HG02642 (cell line): ENCODE results near the gene CPLX4.

Experiments used
- ATAC-seq: cut with Tn5 transposase; IDR thresholded peaks from one replicate; pipeline ENCODE4 v1.9.1; 2021; ENCODE audit warnings: mild to moderate bottlenecking; ENCODE audit not compliant: unreplicated experiment, poor library complexity

The CPLX4 gene

DNA sequence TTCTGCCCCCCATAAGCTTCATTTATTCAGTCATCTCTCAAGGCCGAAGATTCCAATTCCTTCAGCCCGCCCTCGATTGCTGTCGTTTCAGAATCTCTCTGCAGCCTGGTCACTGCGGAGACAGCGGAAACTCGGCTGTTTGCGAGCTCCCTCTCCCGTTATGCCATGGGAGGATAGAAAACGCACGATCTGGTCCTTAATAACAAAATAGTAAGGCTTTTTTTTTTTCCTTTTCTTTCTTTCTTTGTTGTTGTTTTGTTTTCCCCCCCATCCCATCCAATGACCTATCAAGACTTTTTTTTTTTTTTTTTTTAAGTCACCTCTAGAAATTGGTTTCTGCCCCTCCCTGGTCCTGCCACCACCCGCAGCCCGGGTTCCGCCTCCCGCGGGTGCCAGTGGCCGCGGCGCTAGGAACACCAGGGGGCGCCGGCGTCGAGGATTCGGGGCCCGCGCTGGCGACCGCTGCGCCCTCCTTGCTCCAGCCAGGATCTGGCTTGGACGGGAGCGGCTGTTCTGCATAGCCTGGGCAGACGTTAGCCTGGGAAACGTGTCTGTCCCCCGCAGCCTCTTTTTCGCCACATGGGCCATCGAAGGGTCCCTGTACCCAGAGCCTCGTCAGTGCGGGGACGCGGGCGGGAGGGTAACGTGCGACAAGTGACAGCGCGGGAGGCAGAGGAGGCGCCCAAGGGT lies 10.1 kb downstream of the CPLX4 start:
- ATAC-seq: peak; percentile 88

DNA sequence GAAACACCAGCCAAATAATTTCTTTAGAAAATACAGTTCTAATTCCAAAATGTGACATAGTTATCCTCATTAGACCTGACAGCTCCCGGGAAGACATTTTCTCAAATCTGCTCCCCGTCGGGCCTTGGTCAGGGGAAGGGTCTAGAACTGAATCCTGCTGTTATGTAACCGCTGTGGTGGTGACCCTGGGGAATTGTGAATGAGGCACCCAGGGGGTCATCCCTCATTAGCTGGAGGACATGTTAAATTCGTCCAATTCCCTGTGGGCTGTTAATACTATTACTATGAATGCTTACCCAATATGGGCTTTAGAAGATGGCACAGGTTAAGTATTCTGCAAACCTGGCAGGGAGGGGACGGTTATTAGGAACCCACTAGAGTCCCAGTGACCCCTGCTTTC lies 11.8 kb downstream of the CPLX4 start:
- no peak for ATAC-seq

DNA sequence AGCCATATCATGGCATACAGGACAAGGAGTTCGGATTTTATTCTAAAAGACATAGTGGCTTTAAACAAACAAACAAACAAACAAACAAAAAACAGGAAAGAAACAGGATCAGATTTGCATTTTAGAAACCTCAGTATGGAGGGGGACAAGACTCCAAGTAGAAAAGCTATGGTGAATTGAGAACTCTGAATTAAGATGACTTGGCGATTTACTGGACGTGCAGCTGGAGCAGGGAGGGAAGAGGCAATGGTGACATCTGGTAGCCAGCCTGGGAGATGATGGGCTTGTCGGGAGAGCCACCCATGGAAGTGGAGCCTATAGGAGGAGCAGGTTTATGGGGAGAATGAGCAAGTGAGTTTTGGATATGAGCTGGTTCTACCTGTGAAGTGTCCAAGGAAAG lies 13.2 kb downstream of the CPLX4 start:
- ATAC-seq: no peak

DNA sequence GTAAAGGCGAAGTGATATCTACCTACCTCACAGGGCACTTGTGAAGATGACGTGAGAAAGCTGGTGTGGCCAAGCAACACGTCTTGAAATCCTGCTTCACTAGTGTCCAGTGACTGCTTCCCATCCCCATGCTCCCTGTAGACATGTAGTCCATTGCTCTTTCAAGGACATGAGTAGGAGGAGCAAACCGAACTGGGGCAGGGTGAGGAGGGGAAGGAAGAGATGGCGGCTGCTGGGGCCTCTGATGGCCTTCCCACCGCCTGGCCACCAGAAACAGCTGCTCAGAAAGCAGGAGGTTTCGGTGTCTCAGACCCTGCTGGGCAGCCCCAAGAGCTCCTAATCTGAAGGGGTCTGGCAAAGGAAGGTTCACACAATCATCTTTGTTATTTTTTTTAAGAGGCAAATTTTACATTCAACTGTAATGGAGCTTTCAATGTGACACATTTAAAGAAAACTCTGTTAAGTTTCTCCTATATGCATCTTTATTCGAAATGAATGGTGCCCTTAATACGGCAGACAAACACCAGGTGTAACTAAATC lies 14.7 kb downstream of the CPLX4 start:
- ATAC-seq: no peak

DNA sequence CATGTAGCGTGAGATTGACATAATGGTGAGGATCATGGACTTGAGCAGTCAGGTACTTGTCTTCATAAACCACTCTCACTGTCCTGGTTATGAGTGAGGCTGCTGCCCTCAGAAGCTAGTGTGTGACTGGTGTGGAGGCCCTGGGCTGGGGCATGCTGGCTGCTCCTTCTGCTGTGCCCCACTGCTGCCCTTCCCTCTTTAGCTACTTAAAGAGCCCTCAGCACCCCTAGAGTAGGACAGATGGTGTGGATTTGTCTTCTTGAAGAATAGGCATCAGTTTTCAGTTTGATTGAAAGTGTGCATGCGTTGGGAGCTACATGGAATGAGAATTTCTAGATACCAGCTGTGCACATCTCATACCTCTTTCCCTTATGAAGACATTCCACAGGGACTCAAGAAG lies 15.4 kb downstream of the CPLX4 start:
- ATAC-seq: no peak

DNA sequence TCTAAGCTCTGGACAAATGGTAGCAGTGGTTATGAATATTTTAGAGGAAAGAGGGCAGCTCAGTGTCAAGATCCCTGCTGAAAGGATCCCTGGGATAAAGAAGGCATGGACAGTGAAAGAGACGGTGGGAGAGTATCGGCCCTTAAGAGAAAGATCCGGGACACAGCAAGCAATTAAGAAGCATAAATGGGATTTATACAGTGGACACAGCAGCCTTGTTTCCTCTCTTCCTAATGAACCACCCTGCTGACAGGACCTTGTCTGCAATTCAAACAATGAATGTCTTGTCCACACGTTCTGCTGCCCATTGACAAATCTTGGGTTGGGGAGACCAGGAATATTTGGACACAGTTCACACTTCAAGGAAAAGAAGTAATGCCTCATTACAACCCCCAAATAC lies 16.5 kb downstream of the CPLX4 start:
- ATAC-seq: no peak

DNA sequence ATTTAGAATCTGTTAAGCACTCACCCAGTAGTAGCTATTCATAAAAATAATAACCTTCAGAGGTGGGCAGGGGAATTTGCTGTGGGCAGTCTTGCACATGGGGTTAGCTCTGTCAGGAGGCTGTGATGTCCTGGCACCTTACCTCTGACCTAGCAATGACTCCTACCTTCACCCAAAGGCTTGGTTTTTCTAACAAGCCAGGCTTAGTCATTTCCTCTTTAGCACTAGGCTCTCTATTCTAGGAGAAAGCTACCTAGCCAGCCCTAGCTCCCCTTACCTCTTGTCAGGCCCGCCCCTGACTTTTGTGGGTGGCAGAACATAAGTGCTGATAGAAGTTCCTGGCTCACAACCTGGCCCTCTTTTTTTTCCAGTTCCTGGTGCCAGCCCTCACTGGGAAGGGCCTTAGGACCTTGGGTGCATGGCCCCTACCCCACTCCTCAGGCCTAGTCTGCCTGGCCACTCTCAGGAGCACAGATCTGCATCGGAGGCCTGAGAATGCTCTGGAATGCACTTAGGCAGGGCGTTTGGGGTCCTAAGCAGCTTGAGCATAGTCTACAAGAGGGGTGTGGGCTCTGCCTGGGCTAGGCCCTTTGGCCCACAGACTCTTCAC lies 17.7 kb downstream of the CPLX4 start:
- no peak for ATAC-seq

DNA sequence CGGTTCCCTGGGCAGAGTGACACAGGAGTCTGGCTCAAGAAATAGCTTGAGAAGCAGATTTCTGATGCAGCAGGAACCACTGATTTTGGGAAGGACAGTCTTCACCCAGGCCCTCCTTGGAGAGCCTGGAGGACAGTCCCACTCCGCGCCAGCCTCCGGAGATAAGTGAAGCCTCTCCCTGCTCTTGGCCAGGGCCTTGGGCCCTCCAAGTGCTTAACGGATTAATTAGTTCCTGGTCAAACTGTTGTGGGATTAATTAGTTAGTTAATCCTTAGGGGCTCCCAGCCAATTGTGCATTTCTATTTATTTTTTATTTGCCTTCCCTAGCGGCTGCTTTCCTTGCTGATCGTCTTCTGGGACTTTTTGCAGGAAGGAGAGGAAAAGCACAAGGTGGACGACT lies 19.6 kb downstream of the CPLX4 start:
- no peak for ATAC-seq

DNA sequence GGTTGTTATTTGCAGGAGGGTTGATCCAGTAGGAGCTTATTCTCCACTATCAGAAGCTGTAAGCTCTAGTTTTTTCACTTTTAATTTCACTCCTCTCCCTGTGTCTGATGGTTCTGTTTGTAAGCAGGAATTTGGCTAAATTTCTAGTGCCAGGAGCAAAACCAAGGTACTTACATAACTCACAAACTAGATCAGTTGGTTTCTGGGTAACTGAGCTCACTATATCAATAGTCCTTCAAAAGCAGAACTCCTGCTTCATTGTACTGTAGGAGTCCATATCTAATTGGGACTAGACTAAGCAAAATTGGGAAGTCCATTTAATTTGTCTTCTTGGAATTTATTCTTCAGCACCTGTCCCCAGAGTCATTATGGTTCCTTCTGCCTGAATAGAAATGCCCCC lies 25.1 kb downstream of the CPLX4 start:
- ATAC-seq: no peak

DNA sequence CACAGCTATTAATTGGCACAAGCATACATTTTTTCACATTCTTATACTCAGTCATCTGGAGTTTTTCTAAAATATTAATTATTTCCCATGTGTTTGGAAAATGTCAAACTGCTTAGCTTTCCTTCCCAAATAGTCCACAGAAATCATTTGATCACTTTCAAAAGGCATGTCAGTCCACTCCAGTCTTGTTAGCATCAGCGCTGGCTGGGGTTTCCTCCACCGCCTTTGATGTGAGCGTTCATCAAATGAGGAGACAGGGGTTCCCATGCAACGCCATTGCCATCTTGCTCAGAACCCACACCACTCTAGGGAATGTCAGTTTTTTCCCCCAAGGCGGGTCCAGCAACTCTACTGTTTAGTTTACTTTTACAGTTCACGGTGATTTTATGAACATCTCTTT lies 32.1 kb downstream of the CPLX4 start:
- no peak for ATAC-seq

DNA sequence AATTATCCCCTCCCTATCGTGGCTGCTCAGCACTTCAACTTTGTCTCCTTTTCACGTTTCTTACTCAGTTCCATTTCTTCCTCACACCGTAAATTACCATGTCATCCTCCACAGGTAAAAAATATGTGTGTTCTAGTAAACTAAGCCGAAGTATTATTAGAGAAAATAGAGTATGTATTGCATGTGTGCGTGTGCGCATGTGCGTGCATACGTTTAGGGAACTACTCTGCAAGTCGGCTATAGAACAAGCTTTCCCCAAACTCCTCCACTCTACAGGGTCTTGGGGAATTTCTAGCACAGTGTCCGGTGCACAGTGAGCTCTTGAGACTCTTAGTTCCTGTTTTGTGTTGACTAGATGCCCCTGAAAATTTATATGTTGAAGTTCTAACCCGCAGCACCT lies 36.1 kb downstream of the CPLX4 start:
- no peak for ATAC-seq

DNA sequence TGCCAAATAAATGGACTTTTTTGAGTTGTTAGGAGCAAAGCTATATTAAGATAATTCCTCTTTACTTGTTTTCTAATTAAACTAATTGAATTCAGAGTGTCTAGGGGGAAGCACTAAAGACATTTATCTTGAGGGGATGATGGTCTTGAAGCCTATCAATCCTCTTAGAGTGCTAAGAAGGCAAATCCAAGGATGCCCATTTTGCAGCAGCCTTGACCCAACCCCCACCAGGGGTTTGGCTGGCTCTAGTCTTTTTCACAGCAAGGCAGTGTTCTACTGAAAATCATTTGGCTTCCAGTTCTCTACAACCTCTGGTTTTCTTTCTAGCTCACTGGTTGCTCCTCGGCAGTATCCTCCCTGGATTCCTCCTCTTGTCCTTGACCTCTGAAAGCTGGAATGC lies 38.7 kb downstream of the CPLX4 start:
- no peak for ATAC-seq

DNA sequence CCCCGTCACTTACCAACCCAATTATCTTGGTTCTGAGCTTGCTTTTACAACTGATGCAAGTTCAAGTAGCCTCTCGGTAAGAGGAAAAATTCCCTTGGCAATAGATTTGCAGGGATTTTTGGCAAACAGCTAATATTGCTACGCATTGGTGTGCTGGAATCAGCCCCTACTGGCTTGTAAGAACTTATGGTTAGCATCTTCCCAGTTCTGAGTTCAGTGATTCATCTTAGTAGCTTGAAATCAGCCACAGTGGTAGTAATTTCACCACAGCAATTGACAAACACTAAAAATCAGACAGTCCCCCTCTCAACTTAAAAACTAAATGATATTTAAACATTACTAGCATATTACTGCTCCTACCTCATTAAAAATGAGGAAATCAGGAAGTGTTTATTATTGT lies 39.3 kb downstream of the CPLX4 start:
- no peak for ATAC-seq

DNA sequence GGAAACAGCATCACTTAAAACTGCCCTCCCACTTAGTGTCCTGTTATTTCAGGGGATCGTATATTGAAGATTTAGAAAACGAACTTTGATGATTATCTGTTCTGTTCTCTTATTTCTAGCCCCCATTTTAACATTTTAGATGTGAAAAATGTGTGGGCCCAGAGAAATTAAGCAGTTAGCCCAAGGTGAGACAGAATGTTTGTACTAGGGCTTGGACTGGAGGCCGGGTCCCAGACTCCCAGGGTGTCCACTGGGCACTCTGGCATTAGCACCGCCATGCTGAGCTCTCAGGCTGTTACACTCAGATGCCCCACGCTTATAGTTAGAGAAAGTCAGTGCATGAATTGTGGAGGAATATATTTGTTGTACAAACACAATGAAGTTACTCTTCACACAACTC lies 39.7 kb downstream of the CPLX4 start:
- no peak for ATAC-seq

DNA sequence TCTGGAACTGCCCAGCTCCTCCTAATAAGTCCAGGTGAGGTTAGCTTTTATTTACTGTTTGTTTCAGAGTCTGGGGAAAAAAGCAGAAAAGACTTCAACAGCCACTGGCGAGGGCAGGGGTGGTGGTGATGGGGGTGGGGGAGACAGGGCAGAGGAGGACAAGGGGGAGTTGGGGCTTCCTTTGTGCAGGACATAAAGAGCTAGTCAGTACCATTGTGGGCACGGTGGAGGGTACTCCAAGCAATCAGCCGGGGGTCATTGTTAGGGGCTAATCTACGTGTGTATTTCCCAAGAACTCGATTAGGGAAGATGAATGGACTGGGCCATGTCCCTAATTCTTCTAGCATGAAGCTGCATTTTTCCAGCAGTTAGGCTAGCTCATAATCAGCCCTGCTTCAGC lies 42.4 kb downstream of the CPLX4 start:
- no peak for ATAC-seq

DNA sequence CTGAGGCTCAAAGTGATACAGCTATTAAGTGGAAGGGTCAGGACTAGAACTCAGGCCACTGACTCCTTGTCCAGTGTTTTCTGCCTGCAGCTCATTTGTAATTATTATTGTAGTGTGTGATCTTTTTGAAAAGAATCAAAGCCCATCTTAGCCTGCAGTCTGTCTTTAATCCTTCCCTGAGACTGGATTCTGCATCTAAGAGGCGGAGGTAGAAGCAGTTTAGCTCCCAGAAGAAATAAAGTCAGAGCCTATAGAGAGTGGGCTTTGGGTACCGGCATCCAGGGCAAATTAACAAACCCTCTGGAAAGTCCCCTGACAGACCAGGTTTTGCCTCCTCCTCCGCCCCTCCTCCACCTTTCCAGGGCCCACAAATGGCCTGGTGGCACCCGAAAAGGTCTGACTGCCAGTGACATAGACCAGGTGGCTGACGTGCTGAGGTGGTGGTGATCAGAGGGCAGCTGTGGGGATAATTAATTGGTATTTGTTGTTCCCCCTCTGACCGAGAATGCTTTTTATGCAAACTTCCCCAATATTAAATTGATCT lies 43.0 kb downstream of the CPLX4 start:
- ATAC-seq: no peak

DNA sequence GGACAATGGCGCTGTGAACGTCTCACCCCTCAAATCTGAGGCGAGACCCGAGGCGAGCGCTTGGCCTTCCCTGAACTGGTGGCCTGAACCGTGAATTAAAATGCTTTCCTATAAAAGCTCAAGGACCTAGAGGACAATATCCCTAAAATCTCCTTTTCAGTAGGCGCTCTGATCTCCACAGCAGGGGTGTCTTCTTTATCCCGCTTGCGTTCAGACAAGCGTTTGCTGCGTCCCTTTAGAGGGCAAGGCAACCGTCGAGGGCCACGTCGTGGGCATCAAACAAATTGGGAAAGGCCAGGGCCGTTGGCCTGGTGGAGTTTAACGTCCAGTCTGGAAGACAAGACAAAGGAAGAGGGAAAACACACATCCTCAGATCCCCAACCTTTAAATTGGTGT lies 43.9 kb downstream of the CPLX4 start:
- ATAC-seq: no peak

DNA sequence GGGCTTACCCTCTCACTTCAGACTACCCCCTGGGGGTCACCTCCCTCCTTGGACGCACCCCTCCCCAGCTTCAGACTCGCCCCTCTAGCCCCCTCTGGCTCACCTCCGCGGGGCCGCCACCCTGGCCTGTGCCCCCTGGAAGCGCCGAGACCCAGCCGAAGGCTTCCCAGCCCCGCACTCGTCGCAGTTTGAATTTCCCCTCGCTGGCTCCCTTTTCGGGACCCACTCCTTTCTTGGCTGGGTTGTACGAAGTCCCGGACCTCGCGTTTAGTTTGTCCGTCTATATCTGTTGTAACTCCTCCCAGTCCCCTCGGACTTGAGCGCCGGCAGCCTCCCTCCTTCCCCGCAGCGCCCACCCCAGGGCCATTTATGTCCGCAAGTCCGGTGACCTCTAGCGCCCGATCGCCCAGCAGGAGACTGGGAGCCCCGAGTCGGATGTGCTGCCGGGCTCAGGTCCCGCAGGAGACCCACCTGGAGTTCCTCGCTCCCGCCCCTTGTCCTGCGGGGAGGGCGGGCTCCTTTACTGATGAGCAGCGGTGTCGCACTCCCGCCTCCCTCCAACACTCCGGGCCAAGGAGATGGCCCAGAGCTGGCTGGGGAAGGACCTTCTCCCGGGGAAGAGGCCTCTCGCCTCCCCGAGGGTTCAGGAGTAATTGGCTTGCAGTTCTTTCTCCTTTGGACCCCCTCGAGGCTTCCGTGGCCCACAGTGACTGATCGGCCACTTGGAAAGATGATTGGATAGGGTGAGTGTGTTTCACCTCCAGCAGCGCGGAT lies 44.5 kb downstream of the CPLX4 start:
- no peak for ATAC-seq

DNA sequence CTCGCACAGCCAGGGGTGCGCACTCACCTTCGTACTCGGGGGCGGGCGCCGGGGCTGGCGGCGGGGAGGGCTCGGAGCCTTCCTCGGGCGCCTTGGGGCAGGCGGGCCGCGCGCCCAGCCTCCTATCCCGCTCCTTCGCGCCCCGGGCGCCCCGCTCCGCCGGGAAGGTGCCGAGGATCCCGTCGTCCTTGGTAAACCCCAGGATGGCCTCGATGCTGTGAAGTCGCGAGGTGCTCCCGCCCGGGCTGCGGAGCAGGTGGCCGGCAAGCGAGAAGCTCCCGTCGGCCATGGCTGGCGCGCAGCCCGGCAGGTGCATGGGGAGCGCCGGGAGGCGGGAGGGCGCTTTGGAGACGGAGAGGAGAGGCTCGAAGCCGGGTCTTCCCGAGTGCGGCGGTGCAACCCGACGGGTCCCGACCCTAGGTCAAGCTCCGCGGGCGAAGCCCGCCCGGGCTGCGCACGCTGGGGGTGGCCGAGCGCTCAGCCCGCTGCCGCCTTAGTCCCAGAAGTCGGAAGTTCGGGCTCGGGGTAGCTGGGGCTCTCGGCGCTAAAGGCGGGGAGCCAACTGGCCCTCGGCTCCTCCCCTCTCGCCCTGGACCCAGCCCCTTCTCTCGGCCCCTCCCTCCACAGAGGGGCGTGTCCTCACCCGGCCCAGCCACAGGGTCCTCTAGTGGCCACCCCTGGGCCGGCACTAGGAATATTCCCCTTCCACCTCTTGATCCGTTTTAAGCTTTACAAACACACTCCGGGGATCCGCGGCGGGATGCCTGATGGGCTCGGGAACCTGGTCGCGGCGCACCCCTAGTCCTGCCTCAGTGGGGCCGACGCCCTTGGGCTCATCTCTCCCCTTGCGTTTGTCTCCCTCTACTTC lies 45.3 kb downstream of the CPLX4 start, which contains the start of gene RAX:
RAX (minus strand) TSS at position 564 of the 868 bp plus-strand sequence; CDS start at position 316, 248 bp downstream.
- peak; percentile 41 for ATAC-seq
